Prostate gland (tissue), 2 donors: ENCODE measurements around the gene EML4. TPM values are rescaled to one million over a fixed set of nuclear protein-coding genes. Genes with fewer than 3 reads are reported as not detected.
A peak's percentile ranks its signal among the peaks of the same experiment; 100 is the strongest.

Experiments used
- DNase-seq: peaks from one replicate; pipeline ENCODE4 v3.0.0-alpha.2; 2019; ENCODE audit warnings: low spot score
- H3K27ac ChIP-seq, 2 donors: fragments of 200-600 bp; sonication (generic); 2 replicates each; pipeline ENCODE4 v1.5.1; 2017 to 2019
- H3K27me3 ChIP-seq: fragments of 200-600 bp; sonication (generic); replicated peaks from 2 replicates; pipeline ENCODE4 v1.5.1; 2019; ENCODE audit not compliant: insufficient read depth
- H3K36me3 ChIP-seq, 2 donors: fragments of 200-600 bp; sonication (generic); 1 replicate in 1 of 2; 2 replicates in 1 of 2; pipeline versions ENCODE4 v1.5.1 to v1.8.1; 2017 to 2019
- H3K4me1 ChIP-seq: fragments of 200-600 bp; sonication (generic); replicated peaks from 2 replicates; pipeline ENCODE4 v1.5.1; 2019
- H3K4me3 ChIP-seq, 2 donors: fragments of 200-600 bp; sonication (generic); 2 replicates each; pipeline ENCODE4 v1.5.1; 2017 to 2019
- H3K9me3 ChIP-seq: fragments of 200-600 bp; sonication (generic); 2 replicates; pipeline ENCODE4 v1.5.1; 2017
- CTCF ChIP-seq, 4 experiments: fragments of 200-600 bp in 2 of 4; fragments of 450-650 bp in 2 of 4; sonication (generic) in 2 of 4; IDR thresholded peaks; 1 replicate in 3 of 4; 2 replicates in 1 of 4; pipeline ENCODE4 v1.5.1; 2016 to 2019; ENCODE audit warnings: antibody characterized with exemption in 4 of 4, mild to moderate bottlenecking in 2 of 4, moderate library complexity in 2 of 4
- POLR2A ChIP-seq: fragments of 450-650 bp; IDR thresholded peaks from one replicate; pipeline ENCODE4 v1.6.1; 2016; ENCODE audit warnings: antibody characterized with exemption, mild to moderate bottlenecking
- POLR2AphosphoS5 ChIP-seq: sonication (generic); formaldehyde crosslinking; IDR thresholded peaks from one replicate; pipeline ENCODE4 v1.6.1; 2017; ENCODE audit warnings: antibody characterized with exemption
- WGBS: methylation state at CpG from one replicate; pipeline ENCODE4 v1.1.5; 2018; 5-methylcytosine and 5-hydroxymethylcytosine counted together
- intact Hi-C: fragments of 100-400 bp; cut with DNase I; formaldehyde crosslinking; loops from one replicate; pipeline ENCODE4 v1.14.2; 2022
- total RNA-seq, 2 donors: library from RNA; depleted of rRNA; stranded (reverse); fragments of >200 nt; gene quantifications; one replicate each; pipeline ENCODE4 v1.1.0, GENCODE V29; 2016

The EML4 gene
- total RNA-seq, 2 donors from 2014 or later = 26.3 to 38.2 TPM

GRCh38 chr2:42136782-42137124 lies 32.4 kb upstream of the EML4 start:
- H3K4me3 ChIP-seq = no peak overlapping the region
- H3K4me1 ChIP-seq = peaks cover 22% of the 10 kb centered on the region
- no peaks in the 10 kb centered on the region for H3K36me3 ChIP-seq
- 85% methylated on average over 2 of the region's 2 CpGs for WGBS
- intact Hi-C loops = no loop called here
- TF ChIP-seq POLR2A (no peak), CTCF (IDR thresholded peaks at IDR 0.05) (no peak)
- no peak overlapping the region for H3K27ac ChIP-seq
- no peaks in the 10 kb centered on the region for H3K9me3 ChIP-seq
- H3K27me3 ChIP-seq = no peaks in the 10 kb centered on the region
- DNase-seq = no peak

- Histone ChIP-seq H3K4me1 (peaks cover 21% of the 10 kb centered on the region), H3K9me3 (no peaks in the 10 kb centered on the region), H3K27me3 (no peaks in the 10 kb centered on the region), H3K27ac (no peak overlapping the region), H3K4me3 (no peak overlapping the region), H3K36me3 (no peaks in the 10 kb centered on the region)
- no peak for TF ChIP-seq POLR2A
- TF ChIP-seq POLR2AphosphoS5 = no peak
- TF ChIP-seq CTCF (IDR thresholded peaks at IDR 0.05) = no peak
- intact Hi-C loops = no loop called here
- WGBS = 92% methylated on average over 5 of the region's 5 CpGs
- no peak for DNase-seq
Observed at GRCh38 chr2:42137125-42137841, 31.9 kb upstream of the EML4 start.

GRCh38 chr2:42138163-42139015 lies 30.8 kb upstream of the EML4 start:
- Histone ChIP-seq H3K27ac (no peak overlapping the region), H3K9me3 (no peaks in the 10 kb centered on the region), H3K36me3 (no peaks in the 10 kb centered on the region), H3K27me3 (no peaks in the 10 kb centered on the region), H3K4me1 (peaks cover 11% of the 10 kb centered on the region), H3K4me3 (no peak overlapping the region)
- peak; percentile 53 for DNase-seq
- no peak for TF ChIP-seq CTCF (IDR thresholded peaks at IDR 0.05)
- peak; percentile 44 for TF ChIP-seq POLR2AphosphoS5
- no peak for TF ChIP-seq POLR2A
- 72% methylated on average over 5 of the region's 5 CpGs for WGBS
- intact Hi-C loops = no loop called here

- Histone ChIP-seq H3K27ac (no peak overlapping the region), H3K36me3 (no peaks in the 10 kb centered on the region), H3K27me3 (no peaks in the 10 kb centered on the region), H3K9me3 (no peaks in the 10 kb centered on the region), H3K4me1 (peaks cover 10% of the 10 kb centered on the region), H3K4me3 (no peak overlapping the region)
- TF ChIP-seq CTCF (IDR thresholded peaks at IDR 0.05) = no peak
- no peak for TF ChIP-seq POLR2A
- TF ChIP-seq POLR2AphosphoS5 = no peak
- intact Hi-C loops = no loop called here
- 64% methylated on average over 3 of the region's 3 CpGs for WGBS
- DNase-seq = no peak
Observed at GRCh38 chr2:42139101-42139500, 30.1 kb upstream of the EML4 start.

- WGBS = 96% methylated on average over 2 of the region's 2 CpGs
- TF ChIP-seq CTCF (IDR thresholded peaks at IDR 0.05) (no peak), POLR2A (no peak), POLR2AphosphoS5 (no peak)
- H3K4me3 ChIP-seq = no peak overlapping the region
- H3K36me3 ChIP-seq = no peaks in the 10 kb centered on the region
- intact Hi-C loops = no loop called here
- peaks cover 10% of the 10 kb centered on the region for H3K4me1 ChIP-seq
- DNase-seq = no peak
- no peaks in the 10 kb centered on the region for H3K9me3 ChIP-seq
- H3K27me3 ChIP-seq = no peaks in the 10 kb centered on the region
- no peak overlapping the region for H3K27ac ChIP-seq
Observed at GRCh38 chr2:42140496-42140895, 28.7 kb upstream of the EML4 start.
